Cardiac septum (tissue), 1 donor: ENCODE measurements around the gene CUTC. TPM values are rescaled to one million over a fixed set of nuclear protein-coding genes. Genes with fewer than 3 reads are reported as not detected.
"Not testable (repeated sequence)": the region's sequence is repeated elsewhere in the genome, so short reads cannot be mapped to it uniquely, and the experiment has no call there.

Source experiments
- DNase-seq: peaks from one replicate; pipeline ENCODE4 v3.0.0-alpha.2; 2020; ENCODE audit warnings: low spot score
- intact Hi-C: fragments of 100-400 bp; cut with DNase I; formaldehyde crosslinking; loops from one replicate; pipeline ENCODE4 v1.14.0; 2022
- long read RNA-seq: library from polyadenylated mRNA; unstranded; transcript quantifications from one replicate; pipeline ENCODE4 v2.0.0, GENCODE V29; 2021
- total RNA-seq: library from RNA; stranded (reverse); fragmentation: NEBNext Ultra II Directional; extraction: Animal tissue kit (Norgen Biotek cat#: 25700); gene quantifications from one replicate; pipeline ENCODE4 v1.2.1, GENCODE V29; 2021
- donor health status: DM: no; HTN: no; CAD: no.

Gene CUTC, protein sequence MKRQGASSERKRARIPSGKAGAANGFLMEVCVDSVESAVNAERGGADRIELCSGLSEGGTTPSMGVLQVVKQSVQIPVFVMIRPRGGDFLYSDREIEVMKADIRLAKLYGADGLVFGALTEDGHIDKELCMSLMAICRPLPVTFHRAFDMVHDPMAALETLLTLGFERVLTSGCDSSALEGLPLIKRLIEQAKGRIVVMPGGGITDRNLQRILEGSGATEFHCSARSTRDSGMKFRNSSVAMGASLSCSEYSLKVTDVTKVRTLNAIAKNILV
- 33.2 TPM for total RNA-seq
- long read RNA-seq, transcript CUTC-202 (9 exons, 1,346 nt), result major isoform, 34 of 46 reads
- long read RNA-seq, partial matches to known transcripts, result 1 of 46 reads
- long read RNA-seq, other reads (novel, unspliced or antisense), result 7 of 46 reads

DNA sequence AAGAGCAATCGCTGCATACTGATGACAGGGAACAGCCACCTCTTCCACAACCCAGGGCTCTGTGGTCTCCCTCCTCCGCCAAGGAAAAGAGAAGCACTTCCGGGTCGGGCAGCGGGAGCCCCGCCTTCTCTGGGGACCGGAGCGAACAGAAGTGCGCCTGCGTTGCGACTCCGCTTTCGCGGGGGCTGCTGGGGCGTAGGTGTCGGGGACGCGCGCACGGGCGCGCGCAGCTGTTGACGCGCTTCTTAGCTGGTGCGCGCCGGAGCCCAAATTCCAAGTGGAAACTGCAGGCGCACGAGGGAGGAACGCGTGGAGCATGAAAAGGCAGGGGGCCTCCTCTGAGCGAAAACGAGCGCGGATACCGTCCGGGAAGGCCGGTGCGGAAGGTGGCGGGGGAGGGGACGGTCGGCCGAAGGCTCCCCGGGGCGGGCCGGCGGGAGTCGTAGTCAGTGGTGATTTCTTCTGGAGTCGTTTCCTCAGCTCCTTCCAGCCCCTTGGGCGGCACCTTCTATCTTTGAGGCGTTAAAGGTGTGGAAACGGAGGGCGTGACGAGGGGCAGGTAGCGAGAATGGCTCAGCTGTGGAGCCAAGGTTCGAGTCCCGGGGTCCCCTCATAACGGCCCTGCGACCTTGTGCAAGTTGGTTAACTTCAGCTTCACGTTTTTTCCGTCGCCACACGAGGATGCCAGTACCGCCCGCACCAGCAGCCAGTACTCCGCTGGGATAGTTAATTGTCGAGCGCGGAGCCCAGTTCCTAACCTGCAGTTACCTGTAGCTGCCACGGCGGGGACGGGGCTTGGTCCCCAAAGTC is at the start of gene CUTC, which contains the start of gene COX15:
Gene CUTC, plus strand, starts transcription at position 202 of the 810 bp plus-strand sequence. Its CDS starts 115 bp downstream, at position 317.
Gene COX15, minus strand, starts transcription at position 95 of the 810 bp plus-strand sequence. Its CDS starts 78 bp downstream, at position 17.
- DNase-seq, result peak; percentile 99
- intact Hi-C loops, result no loop called here

DNA sequence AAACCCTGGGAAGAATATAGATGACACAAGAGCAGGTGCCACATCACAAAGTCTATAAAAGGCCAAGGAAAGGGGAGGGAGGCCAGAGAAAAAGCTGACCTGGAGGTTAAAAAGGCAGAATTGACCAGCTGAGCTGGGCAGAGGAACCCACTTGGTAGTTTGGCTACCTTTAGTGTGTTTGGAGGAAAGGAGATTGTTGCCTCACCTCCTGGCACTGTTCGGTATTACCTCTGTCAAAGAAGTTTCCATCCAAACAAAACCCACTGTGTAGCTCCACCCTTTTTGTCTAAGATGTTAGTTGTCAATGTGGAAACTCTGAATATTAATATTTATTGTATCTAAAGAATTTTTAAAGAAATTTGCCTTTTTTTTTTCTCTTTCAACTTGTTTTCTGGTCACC is 49.3 kb upstream of the CUTC start:
- DNase-seq, result no peak
- intact Hi-C loops, result no loop called here

DNA sequence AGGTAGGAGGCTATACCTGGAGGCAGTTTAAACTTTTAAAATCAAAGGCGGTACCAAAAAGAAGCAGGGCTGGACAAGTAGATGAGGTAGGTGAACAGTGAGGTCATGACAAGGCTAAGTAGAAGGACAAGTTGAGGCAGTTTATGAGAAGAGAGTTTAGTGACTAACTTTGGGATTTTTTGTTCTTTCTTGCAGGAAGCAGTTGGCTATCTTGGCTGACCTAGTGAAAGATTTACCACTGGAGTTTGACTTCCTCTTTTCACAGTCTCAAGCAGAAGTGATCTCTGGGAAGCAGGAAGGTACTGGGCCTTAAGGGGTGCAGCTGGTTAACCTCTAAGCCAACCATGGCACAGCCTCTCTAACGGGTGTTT is 46.5 kb upstream of the CUTC start:
- intact Hi-C loops, result no loop called here
- DNase-seq, result no peak

DNA sequence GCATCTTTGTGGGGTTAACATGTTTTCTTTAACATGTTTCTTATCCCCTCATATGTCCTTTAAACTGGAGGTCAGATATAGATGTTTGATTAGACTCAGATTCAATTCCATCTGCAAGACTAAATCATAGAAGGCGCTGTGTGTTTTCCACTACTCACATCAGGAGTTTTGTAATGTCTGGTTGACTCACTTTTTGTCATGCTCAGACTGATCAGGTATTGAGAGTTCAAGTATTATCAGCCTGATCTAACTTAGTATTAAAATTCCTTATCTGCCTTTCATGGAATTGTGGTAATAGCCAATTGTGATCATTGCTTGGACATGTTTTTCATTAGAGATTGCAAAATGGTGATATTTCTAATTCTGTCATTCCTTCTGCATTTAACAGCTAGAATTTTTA is 42.6 kb upstream of the CUTC start:
- DNase-seq, result no peak
- intact Hi-C loops, result no loop called here

DNA sequence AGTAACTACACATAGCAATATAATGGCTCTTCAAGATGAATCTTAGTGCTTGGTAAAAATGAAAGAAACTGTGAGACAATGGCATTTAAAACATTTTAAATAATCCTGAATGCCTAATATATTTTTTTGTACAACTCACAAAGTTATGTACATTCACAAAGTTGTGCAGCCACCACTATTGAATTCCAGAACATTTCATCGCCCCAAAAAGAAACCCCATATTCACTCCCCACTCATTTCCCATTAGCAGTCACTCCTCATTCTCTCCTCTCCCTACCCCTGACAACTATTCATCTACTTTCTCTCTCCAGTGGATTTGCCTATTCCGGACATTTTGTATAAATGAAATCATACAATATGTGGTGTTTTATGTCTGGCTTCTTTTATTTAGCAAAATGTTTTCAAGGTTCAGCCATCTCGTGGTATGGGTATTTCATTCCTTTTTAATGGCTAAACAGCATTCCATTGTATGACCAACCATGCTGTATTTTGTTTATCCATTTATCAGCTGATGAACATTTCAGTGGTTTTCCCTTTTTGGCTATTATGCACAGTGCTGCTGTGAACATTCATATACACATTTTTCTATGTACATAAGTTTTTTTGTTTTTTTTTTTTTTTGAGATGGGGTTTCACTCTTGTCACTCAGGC is 38.0 kb upstream of the CUTC start:
- intact Hi-C loops, result no loop called here

DNA sequence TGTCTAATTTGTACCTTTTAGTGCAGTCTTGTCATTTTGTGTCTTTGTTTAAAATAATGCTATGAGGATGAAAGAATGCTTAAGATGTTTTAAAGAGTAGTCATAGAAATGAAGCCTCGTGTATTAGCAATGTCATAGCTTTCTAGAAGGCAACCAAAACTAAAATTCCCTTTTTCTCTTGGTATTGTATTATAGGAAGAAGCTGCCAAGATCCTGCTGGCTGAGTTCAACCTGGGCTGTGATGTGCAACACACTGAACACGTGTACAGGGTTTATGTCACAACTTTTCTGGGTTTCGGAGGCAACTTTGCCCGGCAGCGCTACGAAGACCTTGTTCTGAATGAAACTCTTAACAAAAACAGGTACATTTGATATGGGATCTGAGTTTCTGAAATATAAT is 36.3 kb upstream of the CUTC start:
- intact Hi-C loops, result no loop called here
- DNase-seq, result no peak

More for the DNA sequence above, 38.0 kb upstream of the CUTC start:
- no peak for DNase-seq

DNA sequence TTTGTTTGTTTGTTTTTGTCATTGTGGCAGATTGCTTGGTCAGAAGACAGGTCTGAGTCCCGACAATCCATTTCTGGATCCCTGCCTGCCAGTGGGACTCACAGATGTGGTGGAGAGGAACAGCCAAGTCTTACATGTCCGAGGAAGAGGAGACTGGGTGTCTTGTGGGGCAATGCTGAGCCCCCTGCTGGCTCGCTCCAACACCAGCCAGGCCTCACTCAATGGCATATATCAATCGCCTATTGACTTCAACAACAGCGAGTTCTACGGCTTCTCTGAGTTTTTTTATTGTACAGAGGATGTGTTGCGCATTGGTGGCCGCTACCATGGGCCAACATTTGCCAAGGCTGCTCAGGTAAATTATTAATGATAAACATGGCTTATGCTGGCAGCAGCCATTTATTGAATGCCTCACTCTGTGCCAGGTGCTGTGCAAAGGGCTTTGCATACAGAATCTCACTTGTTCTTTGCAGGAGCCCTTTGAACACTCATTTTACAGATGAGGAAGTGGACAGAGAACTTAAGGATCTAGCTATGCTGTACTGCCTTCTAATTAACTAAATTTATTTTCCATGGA is 33.4 kb upstream of the CUTC start:
- intact Hi-C loops, result no loop called here
- DNase-seq, result no peak

DNA sequence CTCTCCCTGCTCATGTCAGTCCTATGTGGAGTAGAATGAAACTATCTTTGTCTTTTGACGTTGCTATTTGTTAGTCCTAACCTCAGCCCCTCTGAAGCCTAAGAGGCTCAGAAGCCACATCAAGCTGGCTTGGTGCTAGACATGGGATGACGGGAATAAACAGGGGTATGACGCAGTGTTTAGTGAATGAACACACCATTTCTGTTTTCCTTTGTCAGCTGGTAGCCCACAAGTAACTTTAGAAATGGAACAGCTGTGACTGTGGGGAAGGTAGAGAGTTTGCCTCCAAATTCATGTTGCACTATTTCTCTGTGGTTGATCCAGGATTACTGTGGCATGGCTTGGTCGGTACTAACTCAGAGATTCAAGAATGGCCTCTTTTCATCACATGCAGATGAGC is 31.4 kb upstream of the CUTC start:
- intact Hi-C loops, result no loop called here

DNA sequence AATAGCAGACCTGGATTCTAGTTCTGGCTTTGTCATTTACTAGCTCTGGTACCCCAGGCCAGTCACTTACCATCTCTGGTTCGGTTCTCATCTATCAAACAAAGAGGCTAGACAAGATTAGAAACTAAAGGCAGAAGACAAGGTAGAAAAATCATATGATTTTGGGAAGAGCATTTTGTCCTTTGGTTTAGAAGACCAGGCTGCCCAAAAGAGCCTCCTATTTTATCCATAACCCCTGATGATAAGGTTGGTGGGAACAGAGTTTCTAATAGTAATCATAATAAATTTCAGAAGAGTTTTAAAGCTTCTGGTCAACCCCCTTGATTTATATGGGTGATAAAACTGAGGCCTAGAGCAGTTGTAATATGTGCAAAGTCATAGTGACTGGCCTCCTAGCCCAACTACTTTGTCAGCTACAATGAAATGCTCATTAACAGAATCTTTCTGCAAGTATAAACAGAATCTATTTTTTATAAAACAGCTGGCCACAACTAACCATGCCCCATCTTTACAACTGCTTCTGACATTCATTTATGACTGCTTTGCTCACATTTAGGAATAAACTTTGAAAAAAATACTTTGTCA is 23.5 kb upstream of the CUTC start:
- DNase-seq, result no peak
- intact Hi-C loops, result no loop called here

More for the DNA sequence above, 31.4 kb upstream of the CUTC start:
- no peak for DNase-seq

DNA sequence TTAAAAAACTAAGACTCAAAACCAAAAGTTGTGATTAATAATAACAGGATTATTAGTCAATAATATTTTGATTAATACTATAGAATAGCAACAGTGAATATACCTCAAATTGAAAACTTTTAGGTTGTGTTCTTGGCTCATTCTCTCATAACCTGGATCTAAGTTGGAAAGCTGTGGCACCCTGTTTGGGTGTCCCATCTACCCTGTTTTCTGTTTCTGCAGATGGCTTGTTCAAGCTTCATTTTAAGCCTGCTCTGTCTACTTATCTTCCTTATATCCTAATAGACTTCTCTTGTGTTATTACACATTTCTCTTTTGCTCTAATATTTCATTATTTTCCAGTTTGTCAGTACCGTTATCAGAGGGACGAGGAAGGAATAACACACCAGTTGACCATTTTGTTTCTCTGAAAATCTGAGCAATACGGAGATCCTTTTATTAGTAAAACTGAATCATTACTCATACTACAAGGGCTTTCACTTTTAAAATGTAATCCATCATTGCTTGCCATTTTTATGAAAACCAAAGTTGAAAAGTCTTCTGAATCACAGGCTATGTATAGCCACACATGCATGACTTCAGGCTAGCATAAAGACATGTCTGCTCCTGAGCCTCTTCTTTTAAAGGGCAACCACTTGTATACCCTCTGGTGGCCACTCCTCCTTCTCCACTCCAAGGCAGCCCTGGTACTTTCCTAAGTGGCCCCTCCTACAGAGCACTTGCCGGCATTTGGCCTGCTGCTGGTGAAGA is 22.4 kb upstream of the CUTC start:
- DNase-seq, result no peak
- intact Hi-C loops, result loop anchor here (2.0 kb wide), 1 partner anchor 79 kb away; no protein-coding TSS in a partner anchor

DNA sequence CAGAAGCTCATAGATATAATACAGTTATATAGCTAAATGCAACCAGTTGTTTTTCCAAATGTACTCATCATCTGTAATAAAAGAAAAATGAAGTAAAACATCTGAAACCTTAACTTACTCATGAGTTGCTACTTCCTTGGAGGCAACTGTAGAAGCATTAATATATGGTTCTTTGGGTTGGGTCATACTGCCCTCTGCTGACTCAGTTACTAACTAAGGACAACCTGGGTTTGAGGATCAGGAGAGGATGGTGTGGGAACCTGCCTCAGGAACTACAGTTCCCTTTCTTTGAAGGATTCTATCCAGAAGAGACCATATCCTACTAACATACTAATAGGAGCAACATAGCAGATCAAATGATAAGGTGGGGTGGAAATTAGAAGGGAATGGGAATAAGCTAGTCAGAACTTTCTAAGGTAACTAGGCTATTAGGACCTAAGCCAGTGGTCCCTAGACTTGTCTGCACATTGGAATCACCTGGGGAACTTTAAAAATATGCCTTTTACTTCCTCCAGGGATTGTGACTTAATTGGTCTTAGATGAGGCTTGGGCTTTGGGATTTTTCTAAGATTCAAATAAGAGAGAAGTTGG is 20.8 kb upstream of the CUTC start:
- DNase-seq, result no peak

DNA sequence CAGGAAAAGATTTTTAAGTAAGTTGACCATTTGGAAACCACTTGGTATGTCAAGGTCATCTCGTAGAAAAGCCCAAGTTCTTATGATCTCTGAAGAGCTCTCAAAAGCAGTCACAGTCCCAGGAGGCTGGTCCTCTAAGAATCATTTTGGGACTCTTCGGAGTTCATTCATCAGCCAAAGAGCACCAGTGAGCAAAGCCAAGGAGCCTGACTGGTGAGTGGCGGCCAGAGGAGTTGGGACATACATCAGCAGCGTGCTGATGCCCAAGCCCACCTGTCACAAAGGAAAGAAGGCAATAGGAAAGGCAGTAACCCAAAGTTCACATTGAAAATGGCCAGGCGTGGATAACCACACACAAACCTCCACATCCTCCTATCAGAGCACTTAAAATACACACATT is 17.6 kb upstream of the CUTC start:
- intact Hi-C loops, result no loop called here
- DNase-seq, result no peak

More for the DNA sequence above, 20.8 kb upstream of the CUTC start:
- intact Hi-C loops, result loop anchor here (2.0 kb wide), 1 partner anchor 80 kb away; no protein-coding TSS in a partner anchor

DNA sequence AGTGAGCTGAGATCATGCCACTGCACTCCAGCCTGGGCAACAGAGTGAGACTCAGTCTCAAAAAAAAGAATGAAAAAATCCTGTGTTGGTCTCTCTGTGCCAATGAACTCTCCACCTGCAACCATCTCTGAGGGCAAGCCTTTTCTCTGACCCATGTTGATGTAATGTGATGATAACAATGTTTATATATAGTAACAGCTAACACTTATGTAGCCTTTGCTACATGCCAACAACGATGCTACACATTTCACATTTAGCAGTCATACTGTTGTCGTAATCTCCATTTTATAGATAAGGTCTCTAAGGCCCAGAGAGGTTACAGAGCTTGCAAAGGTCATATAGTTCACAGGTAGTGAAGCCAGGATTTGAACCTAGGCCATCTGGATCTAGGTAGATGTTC is 11.6 kb upstream of the CUTC start:
- no peak for DNase-seq
- intact Hi-C loops, result no loop called here

DNA sequence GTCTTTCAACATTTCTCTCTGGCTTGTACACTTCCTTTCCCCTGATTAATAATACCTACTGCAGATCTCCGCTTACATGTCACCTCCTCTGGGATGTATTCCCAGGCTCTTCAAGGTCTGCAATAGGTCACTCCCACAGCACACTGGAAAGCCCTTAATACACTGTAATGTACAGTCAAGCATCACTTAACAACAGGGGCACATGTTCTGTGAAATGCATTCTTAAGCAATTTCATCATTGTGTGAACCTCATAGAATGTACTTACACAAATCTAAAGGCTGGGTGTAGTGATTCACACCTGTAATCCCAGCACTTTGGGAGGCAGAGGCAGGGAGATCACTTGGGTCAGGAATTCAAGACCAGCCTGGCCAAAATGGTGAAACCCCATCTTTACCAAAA is 2.0 kb upstream of the CUTC start:
- DNase-seq, result no peak
- intact Hi-C loops, result no loop called here

DNA sequence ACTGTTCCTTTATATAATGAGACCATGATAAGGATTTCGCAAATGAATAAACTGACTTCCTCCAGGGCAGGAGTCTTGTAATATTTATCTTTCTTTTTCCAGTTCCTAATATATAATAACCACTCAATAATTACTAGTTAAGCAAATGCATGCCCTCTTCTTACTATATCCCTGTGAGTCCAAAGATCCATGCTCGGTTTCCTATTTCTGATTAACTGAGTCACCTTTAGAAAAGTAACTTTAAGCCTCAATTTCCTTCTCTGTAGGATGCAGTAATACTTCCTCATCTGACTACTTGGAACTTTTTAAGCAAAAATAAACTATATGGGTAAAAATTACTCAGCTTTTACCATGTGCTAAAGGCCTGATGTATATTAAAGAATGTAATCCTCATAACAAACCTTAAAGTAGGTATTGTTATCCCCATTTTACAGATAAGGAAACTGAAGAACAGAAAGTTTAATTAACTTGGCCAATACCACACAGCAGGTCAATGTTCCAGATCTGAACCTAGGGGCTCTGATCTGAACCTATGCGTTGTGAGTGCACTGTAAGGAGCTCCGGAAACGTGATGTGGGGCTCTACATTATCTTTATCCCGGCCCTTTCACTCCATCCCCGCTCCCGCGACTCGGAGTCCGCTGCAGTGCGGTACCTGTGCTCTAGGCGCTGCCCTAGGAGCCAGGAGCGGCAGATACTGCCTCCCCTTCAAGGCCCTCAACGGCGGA is 565 bp upstream of the CUTC start:
- DNase-seq, result no peak
- intact Hi-C loops, result no loop called here

DNA sequence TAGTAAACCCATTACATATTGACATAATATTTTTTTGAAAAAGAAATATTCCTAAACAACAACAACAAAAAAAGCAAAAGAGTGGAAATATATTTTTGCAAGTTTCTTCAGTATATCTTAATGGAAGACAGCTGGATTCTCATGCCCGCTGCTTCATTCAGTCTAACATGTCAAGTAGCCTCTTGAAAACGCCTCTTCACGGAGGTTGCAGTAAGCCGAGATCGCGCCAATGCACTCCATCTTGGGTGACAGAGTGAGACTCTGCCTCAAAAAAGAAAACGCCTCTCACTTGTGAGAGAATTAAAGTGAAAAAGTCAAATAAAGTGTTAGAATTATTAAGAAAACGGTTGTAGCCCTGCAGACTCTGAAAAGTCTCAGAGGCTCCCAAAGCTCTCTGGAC is 1.3 kb downstream of the CUTC start:
- intact Hi-C loops, result no loop called here
- DNase-seq, result no peak

DNA sequence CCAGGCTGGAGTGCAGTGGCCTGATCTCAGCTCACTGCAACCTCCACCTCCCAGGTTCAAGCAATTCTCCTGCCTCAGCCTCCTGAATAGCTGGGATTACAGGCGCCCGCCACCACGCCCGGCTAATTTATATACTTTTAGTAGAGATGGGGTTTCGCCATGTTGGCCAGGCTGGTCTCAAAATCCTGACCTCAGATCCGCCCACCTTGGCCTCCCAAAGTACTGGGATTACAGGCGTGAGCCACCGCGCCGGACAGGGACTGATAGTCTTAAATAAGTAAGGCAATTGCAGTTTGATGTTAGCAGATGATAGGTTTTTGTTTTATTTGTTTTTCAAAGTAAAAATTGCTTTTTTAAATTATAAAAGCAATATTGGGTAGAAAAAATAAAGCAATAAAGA is 2.1 kb downstream of the CUTC start:
- DNase-seq, intact Hi-C loops: not testable (repeated sequence)

DNA sequence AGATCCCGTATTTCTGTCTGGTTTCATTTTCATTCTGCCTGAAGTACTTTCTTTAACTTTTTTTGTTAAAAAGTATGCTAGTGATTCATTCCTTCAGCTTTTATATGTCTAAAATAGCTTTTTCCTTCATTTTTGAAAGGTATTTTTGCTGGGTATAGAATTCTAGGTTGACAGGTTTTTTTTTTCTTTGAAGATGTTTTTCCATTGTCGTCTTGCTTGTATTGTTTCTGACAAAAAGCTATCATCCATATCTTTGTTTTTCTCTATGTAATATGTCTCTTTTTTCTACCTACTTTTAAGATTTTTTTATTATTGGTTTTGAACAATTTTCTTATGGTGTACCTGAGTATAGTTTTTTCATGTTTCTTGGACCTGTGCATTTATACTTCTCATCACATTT is 8.2 kb downstream of the CUTC start:
- no peak for DNase-seq
- intact Hi-C loops, result no loop called here
